Rectal smooth muscle tissue (tissue), 1 donor: ENCODE results near the gene MAPK6.

Source experiments
- H3K27ac ChIP-seq: one replicate; pipeline ENCODE4 v1.7.0; 2013; ENCODE audit warnings: low read depth, low read length, inconsistent platforms
- H3K27me3 ChIP-seq: one replicate; pipeline ENCODE4 v1.7.0; 2013; ENCODE audit warnings: low read length; ENCODE audit not compliant: control insufficient read depth, insufficient read depth
- H3K36me3 ChIP-seq: one replicate; pipeline ENCODE4 v1.7.0; 2013; ENCODE audit warnings: low read length; ENCODE audit not compliant: control insufficient read depth, insufficient read depth
- H3K4me1 ChIP-seq: one replicate; pipeline ENCODE4 v1.7.0; 2013; ENCODE audit warnings: low read length; ENCODE audit not compliant: control insufficient read depth, insufficient read depth
- H3K4me3 ChIP-seq: one replicate; pipeline ENCODE4 v1.7.0; 2013; ENCODE audit warnings: low read length
- H3K9ac ChIP-seq: one replicate; pipeline ENCODE4 v1.7.0; 2013; ENCODE audit warnings: low read length

Gene MAPK6

GRCh38 chr15:52018693-52019393 is at the start of gene MAPK6:
Gene MAPK6, plus strand, starts transcription at chr15:52019219. Its CDS starts 27,242 bp downstream, at chr15:52046461.
- H3K4me1 ChIP-seq: peaks cover 18% of the 10 kb centered on the region
- peak within 1 kb of the TSS; percentile 93 for H3K9ac ChIP-seq
- no peaks in the 10 kb centered on the region for H3K36me3 ChIP-seq
- peak within 1 kb of the TSS; percentile 93 for H3K27ac ChIP-seq
- peak within 1 kb of the TSS; percentile 90 for H3K4me3 ChIP-seq
- no peaks in the 10 kb centered on the region for H3K27me3 ChIP-seq

- H3K27me3 ChIP-seq: no peaks in the 10 kb centered on the region
- H3K4me3 ChIP-seq: no peak overlapping the region
- peaks cover 4% of the 10 kb centered on the region for H3K36me3 ChIP-seq
- no peak overlapping the region for H3K9ac ChIP-seq
- no peak overlapping the region for H3K27ac ChIP-seq
- H3K4me1 ChIP-seq: peaks cover 3% of the 10 kb centered on the region
Observed at GRCh38 chr15:51969728-51970127, 49.3 kb upstream of the MAPK6 start.

GRCh38 chr15:51970132-51970817 is 48.7 kb upstream of the MAPK6 start:
- Histone ChIP-seq H3K4me1 (peaks cover 3% of the 10 kb centered on the region), H3K27me3 (no peaks in the 10 kb centered on the region), H3K4me3 (peak overlapping the region; percentile 93), H3K27ac (no peak overlapping the region), H3K36me3 (peaks cover 4% of the 10 kb centered on the region), H3K9ac (no peak overlapping the region)

- no peaks in the 10 kb centered on the region for H3K27me3 ChIP-seq
- H3K27ac ChIP-seq: peak overlapping the region; percentile 89
- peaks cover under 1% of the 10 kb centered on the region for H3K36me3 ChIP-seq
- peaks cover 3% of the 10 kb centered on the region for H3K4me1 ChIP-seq
- peak overlapping the region; percentile 93 for H3K4me3 ChIP-seq
- H3K9ac ChIP-seq: peak overlapping the region; percentile 84
Observed at GRCh38 chr15:51971032-51971374, 48.0 kb upstream of the MAPK6 start.

- no peaks in the 10 kb centered on the region for H3K27me3 ChIP-seq
- peaks cover 3% of the 10 kb centered on the region for H3K4me1 ChIP-seq
- peak within 1 kb of the TSS; percentile 93 for H3K4me3 ChIP-seq
- H3K9ac ChIP-seq: peak within 1 kb of the TSS; percentile 84
- H3K27ac ChIP-seq: peak within 1 kb of the TSS; percentile 89
- no peaks in the 10 kb centered on the region for H3K36me3 ChIP-seq
Observed at GRCh38 chr15:51971375-51972133, 47.5 kb upstream of the MAPK6 start, which contains the start of gene LEO1. Gene LEO1, minus strand, starts transcription at chr15:51971778. Its CDS starts 33 bp downstream, at chr15:51971745.

- no peak overlapping the region for H3K27ac ChIP-seq
- H3K4me3 ChIP-seq: no peak overlapping the region
- peaks cover 3% of the 10 kb centered on the region for H3K4me1 ChIP-seq
- H3K36me3 ChIP-seq: no peaks in the 10 kb centered on the region
- H3K27me3 ChIP-seq: no peaks in the 10 kb centered on the region
- H3K9ac ChIP-seq: no peak overlapping the region
Observed at GRCh38 chr15:51973220-51973619, 45.8 kb upstream of the MAPK6 start.

- H3K27me3 ChIP-seq: no peaks in the 10 kb centered on the region
- no peaks in the 10 kb centered on the region for H3K36me3 ChIP-seq
- no peak overlapping the region for H3K9ac ChIP-seq
- H3K27ac ChIP-seq: no peak overlapping the region
- peaks cover 3% of the 10 kb centered on the region for H3K4me1 ChIP-seq
- H3K4me3 ChIP-seq: no peak overlapping the region
Observed at GRCh38 chr15:51973775-51974174, 45.2 kb upstream of the MAPK6 start.

- Histone ChIP-seq H3K9ac (no peak overlapping the region), H3K4me1 (peaks cover 7% of the 10 kb centered on the region), H3K27ac (peak overlapping the region; percentile 55), H3K4me3 (peak overlapping the region; percentile 32), H3K36me3 (no peaks in the 10 kb centered on the region), H3K27me3 (no peaks in the 10 kb centered on the region)
Observed at GRCh38 chr15:51982013-51982769, 36.8 kb upstream of the MAPK6 start.

- H3K4me1 ChIP-seq: peaks cover 7% of the 10 kb centered on the region
- no peaks in the 10 kb centered on the region for H3K36me3 ChIP-seq
- H3K27me3 ChIP-seq: no peaks in the 10 kb centered on the region
- peak overlapping the region; percentile 12 for H3K27ac ChIP-seq
- no peak overlapping the region for H3K9ac ChIP-seq
- H3K4me3 ChIP-seq: no peak overlapping the region
Observed at GRCh38 chr15:51982770-51983103, 36.3 kb upstream of the MAPK6 start.

- no peak overlapping the region for H3K27ac ChIP-seq
- H3K36me3 ChIP-seq: no peaks in the 10 kb centered on the region
- H3K4me1 ChIP-seq: no peaks in the 10 kb centered on the region
- H3K27me3 ChIP-seq: no peaks in the 10 kb centered on the region
- no peak overlapping the region for H3K4me3 ChIP-seq
- H3K9ac ChIP-seq: no peak overlapping the region
Observed at GRCh38 chr15:51991141-51991540, 27.9 kb upstream of the MAPK6 start.

- H3K27ac ChIP-seq: no peak overlapping the region
- no peak overlapping the region for H3K4me3 ChIP-seq
- H3K36me3 ChIP-seq: no peaks in the 10 kb centered on the region
- no peaks in the 10 kb centered on the region for H3K4me1 ChIP-seq
- no peak overlapping the region for H3K9ac ChIP-seq
- no peaks in the 10 kb centered on the region for H3K27me3 ChIP-seq
Observed at GRCh38 chr15:51992953-51993352, 26.1 kb upstream of the MAPK6 start.

GRCh38 chr15:52002351-52002750 is 16.7 kb upstream of the MAPK6 start:
- H3K4me1 ChIP-seq: no peaks in the 10 kb centered on the region
- no peak overlapping the region for H3K9ac ChIP-seq
- H3K36me3 ChIP-seq: no peaks in the 10 kb centered on the region
- H3K4me3 ChIP-seq: no peak overlapping the region
- no peaks in the 10 kb centered on the region for H3K27me3 ChIP-seq
- H3K27ac ChIP-seq: no peak overlapping the region
